ENCODE measurements around the gene MYO1A. TPM values are rescaled to one million over a fixed set of nuclear protein-coding genes. Genes with fewer than 3 reads are reported as not detected.
"Not testable (repeated sequence)": the region's sequence is repeated elsewhere in the genome, so short reads cannot be mapped to it uniquely, and the experiment has no call there.

The MYO1A gene
- total RNA-seq, 1 experiment from 2014 or later = not detected

GRCh38 chr12:57089271-57090245 lies 39.6 kb upstream of the MYO1A start:
- H3K4me3 ChIP-seq = peak overlapping the region; percentile 93
- peak; percentile 72 for DNase-seq
- H3K9me3 ChIP-seq = no peaks in the 10 kb centered on the region
- peaks cover 45% of the 10 kb centered on the region for H3K36me3 ChIP-seq
- H3K27me3 ChIP-seq = no peaks in the 10 kb centered on the region

- H3K36me3 ChIP-seq = peaks cover 37% of the 10 kb centered on the region
- H3K4me3 ChIP-seq = peak within 1 kb of the TSS; percentile 93
- no peaks in the 10 kb centered on the region for H3K9me3 ChIP-seq
- peak; percentile 96 for DNase-seq
- H3K27me3 ChIP-seq = no peaks in the 10 kb centered on the region
Measured at GRCh38 chr12:57088354-57089270, 38.7 kb upstream of the MYO1A start, which contains the start of gene NAB2. Gene NAB2, plus strand, starts transcription at chr12:57089114. Its CDS starts 158 bp downstream, at chr12:57089272.

GRCh38 chr12:57087691-57088353 lies 37.9 kb upstream of the MYO1A start:
- H3K9me3 ChIP-seq = no peaks in the 10 kb centered on the region
- peaks cover 32% of the 10 kb centered on the region for H3K36me3 ChIP-seq
- H3K27me3 ChIP-seq = no peaks in the 10 kb centered on the region
- peak overlapping the region; percentile 88 for H3K4me3 ChIP-seq
- peak; percentile 99 for DNase-seq

- H3K27me3 ChIP-seq = no peaks in the 10 kb centered on the region
- peak overlapping the region; percentile 88 for H3K4me3 ChIP-seq
- DNase-seq = peak; percentile 97
- no peaks in the 10 kb centered on the region for H3K9me3 ChIP-seq
- H3K36me3 ChIP-seq = peaks cover 25% of the 10 kb centered on the region
Measured at GRCh38 chr12:57087010-57087690, 37.2 kb upstream of the MYO1A start.

- H3K36me3 ChIP-seq = peaks cover 19% of the 10 kb centered on the region
- H3K4me3 ChIP-seq = peak overlapping the region; percentile 88
- DNase-seq = peak; percentile 90
- H3K27me3 ChIP-seq = no peaks in the 10 kb centered on the region
- H3K9me3 ChIP-seq = no peaks in the 10 kb centered on the region
Measured at GRCh38 chr12:57086493-57087009, 36.6 kb upstream of the MYO1A start.

GRCh38 chr12:57085999-57086492 lies 36.1 kb upstream of the MYO1A start:
- Histone ChIP-seq H3K36me3 (peaks cover 14% of the 10 kb centered on the region), H3K27me3 (no peaks in the 10 kb centered on the region), H3K9me3 (no peaks in the 10 kb centered on the region), H3K4me3 (peak overlapping the region; percentile 88)
- DNase-seq = peak; percentile 89

- no peak for DNase-seq
- Histone ChIP-seq H3K27me3 (no peaks in the 10 kb centered on the region), H3K36me3 (peaks cover 8% of the 10 kb centered on the region), H3K9me3 (no peaks in the 10 kb centered on the region), H3K4me3 (no peak overlapping the region)
Measured at GRCh38 chr12:57080855-57081254, 30.9 kb upstream of the MYO1A start.

GRCh38 chr12:57079821-57080220 lies 29.9 kb upstream of the MYO1A start:
- Histone ChIP-seq H3K27me3 (no peaks in the 10 kb centered on the region), H3K9me3 (no peaks in the 10 kb centered on the region), H3K4me3 (no peak overlapping the region), H3K36me3 (peaks cover 11% of the 10 kb centered on the region)
- no peak for DNase-seq

GRCh38 chr12:57078519-57079404 lies 28.8 kb upstream of the MYO1A start, which contains the start of gene NEMP1:
Gene NEMP1, minus strand, starts transcription at chr12:57078791. Its CDS starts 46 bp downstream, at chr12:57078745.
- Histone ChIP-seq H3K9me3 (no peaks in the 10 kb centered on the region), H3K4me3 (peak within 1 kb of the TSS; percentile 86), H3K27me3 (no peaks in the 10 kb centered on the region), H3K36me3 (peaks cover 17% of the 10 kb centered on the region)
- peak; percentile 99 for DNase-seq

- peaks cover 54% of the 10 kb centered on the region for H3K36me3 ChIP-seq
- not testable (repeated sequence) for H3K27me3 ChIP-seq, DNase-seq, H3K4me3 ChIP-seq, H3K9me3 ChIP-seq
Measured at GRCh38 chr12:57073566-57074450, 23.9 kb upstream of the MYO1A start.

- no peak for DNase-seq
Measured at GRCh38 chr12:57072661-57073060, 22.7 kb upstream of the MYO1A start.

GRCh38 chr12:57069523-57069922 lies 19.6 kb upstream of the MYO1A start:
- no peaks in the 10 kb centered on the region for H3K27me3 ChIP-seq
- DNase-seq = peak; percentile 50
- no peak overlapping the region for H3K4me3 ChIP-seq
- peaks cover 67% of the 10 kb centered on the region for H3K36me3 ChIP-seq
- H3K9me3 ChIP-seq = no peaks in the 10 kb centered on the region

More at GRCh38 chr12:57072661-57073060, 22.7 kb upstream of the MYO1A start:
- Histone ChIP-seq H3K9me3 (no peaks in the 10 kb centered on the region), H3K27me3 (no peaks in the 10 kb centered on the region), H3K36me3 (peaks cover 66% of the 10 kb centered on the region), H3K4me3 (no peak overlapping the region)

GRCh38 chr12:57066245-57066644 lies 16.3 kb upstream of the MYO1A start:
- no peaks in the 10 kb centered on the region for H3K27me3 ChIP-seq
- DNase-seq = no peak
- H3K36me3 ChIP-seq = peaks cover 75% of the 10 kb centered on the region
- H3K9me3 ChIP-seq = no peaks in the 10 kb centered on the region
- no peak overlapping the region for H3K4me3 ChIP-seq
